GM19023 (cell line): ENCODE measurements around the gene GAS6.

Experiments
- ATAC-seq: cut with Tn5 transposase; IDR thresholded peaks from one replicate; pipeline ENCODE4 v1.9.1; 2021; ENCODE audit warnings: mild to moderate bottlenecking, moderate library complexity; ENCODE audit not compliant: unreplicated experiment

Gene GAS6

GRCh38 chr13:113825841-113826240 lies 38.0 kb downstream of the GAS6 start:
- no peak for ATAC-seq

GRCh38 chr13:113823771-113824170 lies 40.1 kb downstream of the GAS6 start:
- no peak for ATAC-seq

- ATAC-seq = no peak
These were observed 40.7 kb downstream of the GAS6 start for GRCh38 chr13:113822956-113823744.

GRCh38 chr13:113822266-113822665 lies 41.6 kb downstream of the GAS6 start:
- no peak for ATAC-seq

- ATAC-seq = no peak
These were observed 42.0 kb downstream of the GAS6 start for GRCh38 chr13:113821847-113822246.

- ATAC-seq = no peak
These were observed 42.8 kb downstream of the GAS6 start for GRCh38 chr13:113820813-113821651.

- ATAC-seq = no peak
These were observed 43.9 kb downstream of the GAS6 start for GRCh38 chr13:113819731-113820715.

- ATAC-seq = no peak
These were observed 44.5 kb downstream of the GAS6 start for GRCh38 chr13:113819341-113819730.

- no peak for ATAC-seq
These were observed 45.1 kb downstream of the GAS6 start for GRCh38 chr13:113818700-113819295.

- ATAC-seq = no peak
These were observed 45.8 kb downstream of the GAS6 start for GRCh38 chr13:113817860-113818691.

- peak; percentile 47 for ATAC-seq
These were observed 46.7 kb downstream of the GAS6 start for GRCh38 chr13:113816946-113817859.

GRCh38 chr13:113816254-113816929 lies 47.5 kb downstream of the GAS6 start:
- no peak for ATAC-seq

- ATAC-seq = no peak
These were observed 48.5 kb downstream of the GAS6 start for GRCh38 chr13:113815151-113816058.

GRCh38 chr13:113814435-113814821 lies 49.4 kb downstream of the GAS6 start:
- no peak for ATAC-seq

- ATAC-seq = no peak
These were observed 50.0 kb downstream of the GAS6 start for GRCh38 chr13:113813749-113814434.

GRCh38 chr13:113813070-113813748 lies 50.7 kb downstream of the GAS6 start:
- no peak for ATAC-seq
